ENCODE measurements around the gene AUH. TPM values are rescaled to one million over a fixed set of nuclear protein-coding genes. Genes with fewer than 3 reads are reported as not detected.

Gene AUH
- total and polyA plus RNA-seq, 12 donors = 16.3 to 56.3 (median 44.2) TPM

DNA sequence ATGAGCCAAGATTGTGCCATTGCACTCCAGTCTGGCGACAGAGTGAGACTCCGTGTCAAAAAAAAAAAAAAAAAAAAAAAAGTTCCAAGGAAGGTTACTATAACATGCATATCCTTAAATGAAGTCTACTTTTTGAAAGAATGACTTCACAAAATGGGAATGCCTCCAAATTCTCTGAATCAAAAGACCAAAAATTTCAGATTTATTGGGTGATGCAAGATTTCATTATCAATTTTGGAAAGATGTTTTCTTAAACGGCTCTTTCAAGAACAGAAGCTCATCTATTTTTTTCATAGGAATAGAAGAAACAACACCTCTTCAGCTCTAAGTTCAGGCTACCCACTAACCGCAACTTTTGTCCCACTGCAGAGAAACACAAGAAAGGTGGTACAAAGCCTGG lies 69.9 kb downstream of the AUH start:
- DNase-seq (no peak), ATAC-seq (no peak)
- Histone ChIP-seq H3K27ac (no peak overlapping the region), H3K27me3 (no peaks in the 10 kb centered on the region), H3K9me3 (no peaks in the 10 kb centered on the region), H3K36me3 (peaks cover 0 to 84% (median 30%) of the 10 kb centered on the region in 9 donors), H3K4me1 (peaks cover 0 to under 1% (median 0%) of the 10 kb centered on the region in 9 donors), H3K4me3 (no peak overlapping the region)
- WGBS, 2 donors = 88 to 93% methylated on average over 4 of the region's 4 CpGs
- TF ChIP-seq, protein P1, sequence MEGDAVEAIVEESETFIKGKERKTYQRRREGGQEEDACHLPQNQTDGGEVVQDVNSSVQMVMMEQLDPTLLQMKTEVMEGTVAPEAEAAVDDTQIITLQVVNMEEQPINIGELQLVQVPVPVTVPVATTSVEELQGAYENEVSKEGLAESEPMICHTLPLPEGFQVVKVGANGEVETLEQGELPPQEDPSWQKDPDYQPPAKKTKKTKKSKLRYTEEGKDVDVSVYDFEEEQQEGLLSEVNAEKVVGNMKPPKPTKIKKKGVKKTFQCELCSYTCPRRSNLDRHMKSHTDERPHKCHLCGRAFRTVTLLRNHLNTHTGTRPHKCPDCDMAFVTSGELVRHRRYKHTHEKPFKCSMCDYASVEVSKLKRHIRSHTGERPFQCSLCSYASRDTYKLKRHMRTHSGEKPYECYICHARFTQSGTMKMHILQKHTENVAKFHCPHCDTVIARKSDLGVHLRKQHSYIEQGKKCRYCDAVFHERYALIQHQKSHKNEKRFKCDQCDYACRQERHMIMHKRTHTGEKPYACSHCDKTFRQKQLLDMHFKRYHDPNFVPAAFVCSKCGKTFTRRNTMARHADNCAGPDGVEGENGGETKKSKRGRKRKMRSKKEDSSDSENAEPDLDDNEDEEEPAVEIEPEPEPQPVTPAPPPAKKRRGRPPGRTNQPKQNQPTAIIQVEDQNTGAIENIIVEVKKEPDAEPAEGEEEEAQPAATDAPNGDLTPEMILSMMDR (IDR thresholded peaks at IDR 0.05) = no peak
- intact Hi-C loops (cut with DNase I) = no loop called here

DNA sequence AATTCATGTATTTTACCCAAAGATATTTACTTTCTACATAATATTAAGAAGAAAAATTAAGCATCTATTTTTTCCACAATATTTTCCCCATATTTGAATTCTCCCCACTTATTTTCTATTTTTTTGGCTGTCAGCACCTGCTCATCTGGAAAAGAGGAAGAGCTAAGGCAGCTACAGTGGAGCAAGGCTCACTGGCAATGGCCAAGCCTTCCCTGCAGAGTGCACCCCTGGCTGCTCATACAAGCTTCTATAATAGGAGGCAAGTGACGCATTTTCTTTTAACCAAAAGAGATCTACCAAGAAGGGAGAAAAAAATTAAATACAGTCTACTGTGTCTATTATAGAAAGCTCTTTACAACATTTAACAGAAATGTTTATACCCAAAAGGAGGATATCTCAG lies 72.5 kb downstream of the AUH start:
- ATAC-seq (no peak), DNase-seq (no peak)
- Histone ChIP-seq H3K4me1 (peaks cover 0 to 13% (median 4%) of the 10 kb centered on the region in 9 donors), H3K27ac (no peak overlapping the region), H3K4me3 (no peak overlapping the region), H3K36me3 (peaks cover 0 to 58% (median 16%) of the 10 kb centered on the region in 9 donors), H3K9me3 (no peaks in the 10 kb centered on the region), H3K27me3 (no peaks in the 10 kb centered on the region)
- TF ChIP-seq, protein P1 (IDR thresholded peaks at IDR 0.05) = peak in 2 of 9 donors; percentile 4 to 20
- intact Hi-C loops (cut with DNase I) = no loop called here
- 88 to 100% methylated on average over 1 of the region's 1 CpG for WGBS, 2 donors

DNA sequence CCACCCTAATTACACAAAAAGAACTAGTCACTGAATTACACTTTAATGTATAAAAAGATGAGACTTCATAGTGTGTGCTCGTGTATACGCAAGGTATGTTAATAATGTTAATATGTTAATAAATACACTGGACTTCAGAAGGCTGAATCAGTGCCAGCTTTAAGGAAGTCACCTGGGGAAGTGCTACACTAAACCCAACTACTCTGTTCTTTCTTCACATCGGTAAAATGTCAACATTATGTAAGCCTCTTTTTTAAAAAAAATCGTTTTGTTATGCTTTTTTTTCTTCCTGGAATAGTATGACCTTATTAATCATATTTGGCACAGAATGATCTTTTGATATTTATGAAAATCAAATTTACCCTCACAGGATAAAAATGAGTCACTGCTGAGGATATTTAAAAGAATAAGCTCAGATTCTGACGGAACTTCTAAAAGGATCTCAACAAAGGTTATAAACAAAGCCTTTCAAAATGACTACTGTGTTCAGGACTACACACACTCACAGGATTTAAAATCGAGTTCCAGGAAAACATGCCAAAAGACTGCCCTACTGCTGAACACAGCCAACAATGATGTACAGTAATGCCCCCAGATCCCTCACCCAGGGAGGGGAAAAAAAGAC lies 75.9 kb downstream of the AUH start:
- TF ChIP-seq, protein P1 (IDR thresholded peaks at IDR 0.05) = no peak
- Histone ChIP-seq H3K27ac (peak overlapping the region in 3 of 10 donors; percentile 9 to 55 (median 10)), H3K4me1 (peaks cover 0 to 13% (median 4%) of the 10 kb centered on the region in 9 donors), H3K27me3 (no peaks in the 10 kb centered on the region), H3K4me3 (no peak overlapping the region), H3K9me3 (no peaks in the 10 kb centered on the region), H3K36me3 (peaks cover 0 to 24% (median 1%) of the 10 kb centered on the region in 9 donors)
- ATAC-seq (peak in 3 of 8 donors; percentile 47 to 49 (median 48)), DNase-seq (no peak)
- 60 to 61% methylated on average over 6 of the region's 6 CpGs for WGBS, 2 donors
- intact Hi-C loops (cut with DNase I) = no loop called here

DNA sequence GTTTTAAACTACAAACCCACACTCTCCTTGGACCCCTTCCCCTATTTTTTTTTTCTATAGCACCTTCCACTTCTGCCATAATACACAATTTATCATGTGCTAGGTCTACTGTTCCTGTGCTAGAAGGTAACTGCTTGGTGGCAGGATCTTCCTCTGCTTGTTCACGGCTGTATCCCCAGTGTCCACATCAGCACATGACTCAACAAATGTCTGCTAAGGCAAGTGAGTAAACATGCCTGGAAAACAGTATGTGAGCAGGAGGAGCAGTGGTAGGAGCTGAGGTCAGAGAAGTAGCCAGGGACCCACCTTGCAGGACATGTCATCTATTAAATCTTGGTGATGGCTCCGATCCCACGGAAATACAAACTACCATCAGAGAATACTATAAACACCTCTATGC lies 79.4 kb downstream of the AUH start:
- Histone ChIP-seq H3K4me1 (peaks cover 0 to 17% (median 4%) of the 10 kb centered on the region in 9 donors), H3K27ac (no peak overlapping the region), H3K9me3 (no peaks in the 10 kb centered on the region), H3K27me3 (no peaks in the 10 kb centered on the region), H3K36me3 (no peaks in the 10 kb centered on the region), H3K4me3 (no peak overlapping the region)
- WGBS, 2 donors = 96 to 97% methylated on average over 3 of the region's 3 CpGs
- DNase-seq (no peak), ATAC-seq (no peak)
- TF ChIP-seq, protein P1 (IDR thresholded peaks at IDR 0.05) = no peak
- intact Hi-C loops (cut with DNase I) = no loop called here

All from heart right ventricle (tissue), 16 donors.